ENCODE data around the gene FERMT3. TPM values are rescaled to one million over a fixed set of nuclear protein-coding genes. Genes with fewer than 3 reads are reported as not detected.

The FERMT3 gene
- total RNA-seq, 1 experiment from 2014 or later: 4.9 TPM

DNA sequence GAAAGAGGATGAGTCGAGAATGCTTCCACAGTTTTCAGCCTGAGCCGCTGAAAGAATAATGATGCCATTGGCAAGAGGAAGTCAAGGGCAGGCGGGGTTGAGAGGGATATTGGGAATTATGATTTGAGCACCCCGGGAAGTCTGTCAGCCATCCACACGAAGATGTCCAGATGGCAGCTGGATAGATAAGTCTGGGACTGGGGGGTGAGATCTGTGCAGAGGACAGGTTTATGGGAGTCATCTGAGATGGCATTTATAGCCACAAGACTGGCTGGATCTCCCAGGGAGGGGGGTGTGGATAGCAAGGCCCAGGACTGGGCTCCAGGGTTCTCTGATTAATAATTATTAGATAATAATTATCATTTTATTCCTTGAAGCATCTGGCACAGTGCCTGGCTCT is 25.6 kb upstream of the FERMT3 start:
- peaks cover 10% of the 10 kb centered on the region for H3K4me1 ChIP-seq
- H3K27ac ChIP-seq: peak overlapping the region; percentile 31; the same call in 1 of the 2 replicates
- H3K4me3 ChIP-seq: peak overlapping the region; percentile 9; the same call in 1 of the 2 replicates
- peak in 1 of 2 experiments; percentile 37 for DNase-seq
- no peaks in the 10 kb centered on the region for H3K36me3 ChIP-seq
- H3K27me3 ChIP-seq: no peaks in the 10 kb centered on the region
- H3K9me3 ChIP-seq (replicated peaks): no peaks in the 10 kb centered on the region

DNA sequence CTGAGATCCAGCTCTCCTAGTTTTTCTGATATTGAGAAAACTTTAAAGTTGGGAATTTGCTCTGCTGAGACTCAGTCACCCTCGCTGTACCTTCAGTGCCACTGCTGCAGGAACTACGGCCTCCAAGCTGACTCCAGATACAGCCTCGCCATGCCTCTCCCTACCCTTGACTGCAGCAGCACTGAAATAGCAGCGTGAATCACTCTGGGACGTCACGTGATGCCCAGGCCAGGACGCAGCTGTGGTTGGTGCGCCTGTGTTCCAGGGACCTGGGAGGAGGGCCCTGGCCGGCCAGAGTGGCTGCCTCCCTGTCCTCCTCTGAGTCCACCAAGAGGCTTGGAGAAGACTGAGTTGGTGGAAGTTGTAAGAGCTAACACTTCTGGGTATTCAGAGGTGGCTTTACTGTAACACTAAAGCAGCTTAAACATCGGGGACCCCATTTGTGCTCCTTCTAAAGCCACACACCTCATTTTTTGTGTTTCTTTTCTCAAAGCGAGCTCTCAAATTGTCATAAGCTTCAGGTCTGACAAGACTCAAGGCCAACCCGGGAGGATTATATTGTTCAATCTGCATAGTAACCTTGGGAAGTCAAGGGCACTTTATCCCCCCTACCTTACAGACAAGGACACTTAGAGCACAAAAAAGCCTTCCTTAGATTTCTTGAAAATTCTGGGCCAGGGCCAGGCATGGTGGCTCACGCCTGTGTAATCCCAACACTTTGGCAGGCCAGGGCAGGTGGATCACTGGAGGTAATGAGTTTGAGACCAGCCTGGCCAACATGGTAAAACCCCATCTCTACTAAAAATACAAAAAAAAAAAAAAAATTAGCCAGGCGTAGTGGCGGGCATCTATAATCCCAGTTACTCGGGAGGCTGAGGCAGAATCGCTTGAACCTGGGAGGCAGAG is 24.8 kb upstream of the FERMT3 start:
- Histone ChIP-seq H3K27ac (peak overlapping the region; percentile 31; the same call in 1 of the 2 replicates), H3K9me3 (replicated peaks) (no peaks in the 10 kb centered on the region), H3K36me3 (no peaks in the 10 kb centered on the region), H3K4me1 (peaks cover 10% of the 10 kb centered on the region), H3K27me3 (no peaks in the 10 kb centered on the region), H3K4me3 (peak overlapping the region; percentile 9; the same call in 1 of the 2 replicates)
- peak; percentile 92 to 94 for DNase-seq

DNA sequence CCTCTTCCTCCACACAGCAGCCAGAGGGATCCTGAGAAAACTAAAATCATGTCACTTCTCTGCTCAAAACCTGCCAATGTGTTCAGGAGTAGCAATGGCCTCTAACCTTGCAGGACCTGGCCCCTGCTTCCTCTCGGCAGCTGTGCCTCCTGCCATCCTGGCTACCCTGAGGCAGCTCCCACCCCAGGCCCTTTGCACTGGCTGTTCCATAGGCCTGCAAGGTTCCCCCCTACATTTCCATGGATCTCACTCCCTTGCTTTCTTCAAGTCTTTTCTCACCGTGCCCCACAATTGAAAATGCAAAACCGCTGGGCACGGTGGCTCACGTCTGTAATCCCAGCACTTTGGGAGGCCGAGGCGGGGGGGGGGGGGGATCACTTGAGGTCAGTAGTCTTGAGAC is 22.6 kb upstream of the FERMT3 start:
- Histone ChIP-seq H3K27ac (no peak overlapping the region), H3K4me3 (no peak overlapping the region)

GRCh38 chr11:64185175-64185692 is 21.3 kb upstream of the FERMT3 start:
- H3K4me1 ChIP-seq: peaks cover 10% of the 10 kb centered on the region
- peaks cover 9% of the 10 kb centered on the region for H3K36me3 ChIP-seq
- H3K27me3 ChIP-seq: no peaks in the 10 kb centered on the region
- no peak for DNase-seq
- H3K4me3 ChIP-seq: peak overlapping the region; percentile 71
- no peaks in the 10 kb centered on the region for H3K9me3 ChIP-seq (replicated peaks)
- peak overlapping the region; percentile 67 for H3K27ac ChIP-seq

More for the DNA sequence above, 22.6 kb upstream of the FERMT3 start:
- DNase-seq: no peak
- Histone ChIP-seq H3K9me3 (replicated peaks) (no peaks in the 10 kb centered on the region), H3K36me3 (peaks cover 7% of the 10 kb centered on the region), H3K4me1 (peaks cover 10% of the 10 kb centered on the region), H3K27me3 (no peaks in the 10 kb centered on the region)

GRCh38 chr11:64185693-64186491 is 20.6 kb upstream of the FERMT3 start, which contains the start of gene STIP1:
Gene STIP1 (plus strand): TSS chr11:64186171. CDS start chr11:64186262, 91 bp downstream.
- peaks cover 15% of the 10 kb centered on the region for H3K36me3 ChIP-seq
- peak; percentile 99 for DNase-seq
- H3K9me3 ChIP-seq (replicated peaks): no peaks in the 10 kb centered on the region
- H3K27ac ChIP-seq: peak within 1 kb of the TSS; percentile 67
- H3K4me3 ChIP-seq: peak within 1 kb of the TSS; percentile 71
- H3K27me3 ChIP-seq: no peaks in the 10 kb centered on the region
- peaks cover 5% of the 10 kb centered on the region for H3K4me1 ChIP-seq

- no peaks in the 10 kb centered on the region for H3K9me3 ChIP-seq (replicated peaks)
- no peak for DNase-seq
- no peak overlapping the region for H3K27ac ChIP-seq
- H3K27me3 ChIP-seq: no peaks in the 10 kb centered on the region
- peaks cover 15% of the 10 kb centered on the region for H3K36me3 ChIP-seq
- H3K4me3 ChIP-seq: no peak overlapping the region
- peaks cover 4% of the 10 kb centered on the region; the same call in 1 of the 2 replicates for H3K4me1 ChIP-seq
Measured at GRCh38 chr11:64186492-64187165, 19.9 kb upstream of the FERMT3 start.

DNA sequence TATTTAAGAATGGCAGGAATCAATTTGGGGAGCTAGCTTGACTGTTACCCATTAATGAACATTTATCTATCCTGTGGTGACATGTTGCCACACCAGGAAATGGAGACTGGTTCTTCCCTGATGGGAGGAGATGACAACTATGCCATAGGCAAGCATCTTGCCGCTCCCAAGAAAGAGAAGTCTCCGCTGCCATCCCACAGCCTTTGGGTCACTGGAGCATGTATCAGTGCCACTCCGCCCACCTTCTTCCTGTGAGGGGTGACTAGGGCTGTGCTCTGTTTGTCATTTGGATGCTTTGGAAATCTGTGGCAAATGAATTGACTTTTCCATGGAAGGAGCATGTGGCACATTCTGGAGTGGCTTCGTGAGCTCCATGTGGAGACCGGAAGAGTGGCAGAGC is 14.1 kb upstream of the FERMT3 start:
- Histone ChIP-seq H3K27me3 (no peaks in the 10 kb centered on the region), H3K9me3 (replicated peaks) (no peaks in the 10 kb centered on the region), H3K4me1 (no peaks in the 10 kb centered on the region), H3K36me3 (peaks cover 68% of the 10 kb centered on the region), H3K4me3 (no peak overlapping the region), H3K27ac (no peak overlapping the region)
- no peak for DNase-seq

- Histone ChIP-seq H3K9me3 (replicated peaks) (no peaks in the 10 kb centered on the region), H3K4me3 (no peak overlapping the region), H3K27me3 (no peaks in the 10 kb centered on the region), H3K4me1 (no peaks in the 10 kb centered on the region), H3K36me3 (peaks cover 87% of the 10 kb centered on the region), H3K27ac (no peak overlapping the region)
- no peak for DNase-seq
Measured at GRCh38 chr11:64196626-64197025, 9.9 kb upstream of the FERMT3 start.

DNA sequence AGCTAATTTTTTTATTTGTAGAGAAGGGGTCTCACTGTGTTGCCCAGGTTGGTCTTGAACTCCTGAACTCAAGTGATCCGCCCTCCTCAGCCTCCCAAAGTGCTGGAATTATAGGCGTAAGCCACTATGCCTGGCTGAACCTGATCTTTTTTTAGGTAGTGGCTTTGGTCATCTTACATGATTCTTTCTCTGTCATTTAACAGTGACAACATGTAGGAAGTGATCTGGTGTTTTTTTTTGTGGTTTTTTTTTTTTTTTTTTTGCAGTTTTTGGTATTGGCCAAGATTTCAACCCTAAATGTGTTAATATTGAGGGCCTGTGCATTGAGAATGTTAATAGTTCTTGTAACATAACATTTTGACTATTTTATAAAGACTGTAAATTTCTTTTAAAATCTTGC is 8.0 kb upstream of the FERMT3 start:
- no peaks in the 10 kb centered on the region for H3K4me1 ChIP-seq
- peaks cover 90% of the 10 kb centered on the region for H3K36me3 ChIP-seq
- no peaks in the 10 kb centered on the region for H3K27me3 ChIP-seq
- DNase-seq: no peak
- H3K9me3 ChIP-seq (replicated peaks): no peaks in the 10 kb centered on the region
- no peak overlapping the region for H3K27ac ChIP-seq
- H3K4me3 ChIP-seq: no peak overlapping the region

- DNase-seq: no peak
- no peaks in the 10 kb centered on the region for H3K27me3 ChIP-seq
- no peak overlapping the region for H3K27ac ChIP-seq
- H3K9me3 ChIP-seq (replicated peaks): no peaks in the 10 kb centered on the region
- H3K4me1 ChIP-seq: peaks cover 27% of the 10 kb centered on the region
- peaks cover 85% of the 10 kb centered on the region for H3K36me3 ChIP-seq
- no peak overlapping the region for H3K4me3 ChIP-seq
Measured at GRCh38 chr11:64201543-64201942, 5.0 kb upstream of the FERMT3 start.

DNA sequence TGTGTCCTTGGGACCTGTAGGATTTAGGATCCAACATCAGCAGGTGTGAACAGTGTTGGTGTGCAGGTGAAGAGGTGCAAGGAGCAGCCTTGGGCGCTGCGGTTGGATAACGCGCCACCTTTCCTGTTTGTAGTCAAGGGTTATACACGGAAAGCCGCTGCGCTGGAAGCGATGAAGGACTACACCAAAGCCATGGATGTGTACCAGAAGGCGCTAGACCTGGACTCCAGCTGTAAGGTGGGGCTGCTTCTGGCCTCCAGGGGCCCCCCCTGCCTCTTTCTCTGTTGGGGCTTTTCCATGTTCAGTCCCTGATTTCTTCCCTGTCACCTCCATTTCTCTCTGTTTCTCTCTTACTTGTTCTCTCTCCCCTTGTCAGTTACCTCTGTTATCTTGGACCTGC is 3.5 kb upstream of the FERMT3 start:
- no peak overlapping the region for H3K27ac ChIP-seq
- no peak for DNase-seq
- peaks cover 40% of the 10 kb centered on the region for H3K4me1 ChIP-seq
- peaks cover 72% of the 10 kb centered on the region for H3K36me3 ChIP-seq
- H3K27me3 ChIP-seq: no peaks in the 10 kb centered on the region
- H3K9me3 ChIP-seq (replicated peaks): no peaks in the 10 kb centered on the region
- H3K4me3 ChIP-seq: no peak overlapping the region

DNA sequence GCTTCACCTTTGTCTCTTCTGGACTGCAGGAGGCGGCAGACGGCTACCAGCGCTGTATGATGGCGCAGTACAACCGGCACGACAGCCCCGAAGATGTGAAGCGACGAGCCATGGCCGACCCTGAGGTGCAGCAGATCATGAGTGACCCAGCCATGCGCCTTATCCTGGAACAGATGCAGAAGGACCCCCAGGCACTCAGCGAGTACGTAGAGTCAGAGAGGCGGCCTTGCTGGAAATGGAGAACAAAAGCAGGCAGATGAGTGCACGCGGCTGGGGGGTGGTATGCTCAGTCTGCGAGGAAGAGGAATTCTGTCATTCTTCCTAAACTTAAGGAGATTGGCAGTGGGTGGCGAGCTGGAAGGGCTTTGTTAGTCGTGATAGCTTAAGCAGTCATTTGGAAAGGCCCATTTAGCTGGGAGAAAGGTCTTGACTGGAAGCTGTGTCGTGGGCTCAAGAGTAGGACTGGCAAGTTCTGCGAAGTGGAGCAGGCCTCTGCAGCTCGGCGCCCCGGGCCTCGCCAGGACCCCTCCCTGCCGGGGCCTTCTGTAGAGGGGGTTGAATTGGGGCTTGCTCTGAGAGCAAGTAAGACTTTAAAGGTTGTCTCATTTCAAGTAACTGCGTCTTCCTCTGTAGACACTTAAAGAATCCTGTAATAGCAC is 3.0 kb upstream of the FERMT3 start:
- DNase-seq: no peak
- H3K36me3 ChIP-seq: peaks cover 66% of the 10 kb centered on the region
- no peak overlapping the region for H3K4me3 ChIP-seq
- H3K27ac ChIP-seq: no peak overlapping the region
- peaks cover 45% of the 10 kb centered on the region for H3K4me1 ChIP-seq
- H3K27me3 ChIP-seq: no peaks in the 10 kb centered on the region
- no peaks in the 10 kb centered on the region for H3K9me3 ChIP-seq (replicated peaks)

GRCh38 chr11:64204080-64204440 is 2.5 kb upstream of the FERMT3 start:
- Histone ChIP-seq H3K4me3 (no peak overlapping the region), H3K4me1 (peaks cover 47% of the 10 kb centered on the region), H3K36me3 (peaks cover 62% of the 10 kb centered on the region), H3K27me3 (no peaks in the 10 kb centered on the region), H3K27ac (no peak overlapping the region), H3K9me3 (replicated peaks) (no peaks in the 10 kb centered on the region)
- DNase-seq: no peak

DNA sequence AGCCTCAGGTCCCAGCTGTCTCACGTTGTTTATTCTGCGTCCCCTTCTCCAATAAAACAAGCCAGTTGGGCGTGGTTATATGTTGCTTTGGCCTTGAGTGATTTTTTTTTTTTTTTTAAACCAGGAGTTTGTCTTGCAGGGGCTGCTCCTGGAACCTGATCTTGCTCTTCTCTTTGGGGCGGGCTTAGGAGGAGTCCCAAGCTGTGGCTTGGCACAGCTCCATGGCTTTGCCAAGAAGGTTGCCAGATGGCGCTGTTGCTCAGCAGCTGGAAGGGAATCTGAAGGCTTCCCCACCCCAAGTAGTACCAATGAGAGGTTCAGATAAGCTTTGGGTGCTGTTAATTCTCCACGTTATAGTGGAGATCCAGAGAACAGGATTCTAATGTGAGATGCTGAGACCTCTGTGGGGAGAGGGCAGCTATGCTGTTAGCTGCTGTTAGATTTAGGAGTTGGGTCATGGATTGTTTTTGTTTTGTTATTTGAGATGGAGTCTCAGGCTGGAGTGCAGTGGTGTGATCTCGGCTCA is 2.0 kb upstream of the FERMT3 start:
- Histone ChIP-seq H3K27me3 (no peaks in the 10 kb centered on the region), H3K9me3 (replicated peaks) (no peaks in the 10 kb centered on the region), H3K27ac (0 out of 2 replicates have a peak overlapping the region, but pooled peaks have one; percentile 17), H3K4me3 (no peak overlapping the region), H3K4me1 (peaks cover 47% of the 10 kb centered on the region), H3K36me3 (peaks cover 62% of the 10 kb centered on the region)
- peak; percentile 94 to 98 for DNase-seq
